ENCODE measurements around the gene NALCN.

DNA sequence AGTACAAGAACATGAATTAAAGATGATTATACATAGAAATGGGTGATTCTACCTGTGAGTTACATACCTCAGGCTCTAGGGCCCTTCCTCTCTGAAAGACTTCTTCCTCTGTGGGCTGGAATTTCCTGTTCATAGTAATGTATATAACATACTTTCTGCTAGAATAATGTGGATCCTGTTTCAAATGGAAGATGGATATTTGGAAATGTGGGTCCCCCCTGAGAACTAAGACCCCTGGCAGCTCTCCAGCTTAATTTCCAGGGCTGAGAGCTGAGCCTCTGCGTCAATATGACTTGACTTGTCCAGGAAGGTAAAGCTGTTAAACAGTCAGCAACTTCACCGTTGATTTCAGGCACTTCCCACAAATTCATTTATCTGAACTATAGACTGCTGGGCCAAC, 296.3 kb downstream of the NALCN start:
- TF ChIP-seq, protein P1, sequence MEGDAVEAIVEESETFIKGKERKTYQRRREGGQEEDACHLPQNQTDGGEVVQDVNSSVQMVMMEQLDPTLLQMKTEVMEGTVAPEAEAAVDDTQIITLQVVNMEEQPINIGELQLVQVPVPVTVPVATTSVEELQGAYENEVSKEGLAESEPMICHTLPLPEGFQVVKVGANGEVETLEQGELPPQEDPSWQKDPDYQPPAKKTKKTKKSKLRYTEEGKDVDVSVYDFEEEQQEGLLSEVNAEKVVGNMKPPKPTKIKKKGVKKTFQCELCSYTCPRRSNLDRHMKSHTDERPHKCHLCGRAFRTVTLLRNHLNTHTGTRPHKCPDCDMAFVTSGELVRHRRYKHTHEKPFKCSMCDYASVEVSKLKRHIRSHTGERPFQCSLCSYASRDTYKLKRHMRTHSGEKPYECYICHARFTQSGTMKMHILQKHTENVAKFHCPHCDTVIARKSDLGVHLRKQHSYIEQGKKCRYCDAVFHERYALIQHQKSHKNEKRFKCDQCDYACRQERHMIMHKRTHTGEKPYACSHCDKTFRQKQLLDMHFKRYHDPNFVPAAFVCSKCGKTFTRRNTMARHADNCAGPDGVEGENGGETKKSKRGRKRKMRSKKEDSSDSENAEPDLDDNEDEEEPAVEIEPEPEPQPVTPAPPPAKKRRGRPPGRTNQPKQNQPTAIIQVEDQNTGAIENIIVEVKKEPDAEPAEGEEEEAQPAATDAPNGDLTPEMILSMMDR (conservative IDR thresholded peaks at IDR 0.05; ENCODE audit: low read depth in 2 of 2): no peak
- no peak for TF ChIP-seq REST (IDR thresholded peaks at IDR 0.05; ENCODE audit: unreplicated experiment)
- no peak for TF ChIP-seq POLR2AphosphoS5 (IDR thresholded peaks at IDR 0.05; ENCODE audit: low read depth)
- TF ChIP-seq EZH2phosphoT487 (IDR thresholded peaks at IDR 0.05; ENCODE audit: unreplicated experiment): no peak
- no peak for TF ChIP-seq CREB1 (CRISPR knock-in tag; IDR thresholded peaks at IDR 0.05; ENCODE audit: low read depth)
- TF ChIP-seq EZH2 (IDR thresholded peaks at IDR 0.05; ENCODE audit: low read depth, unreplicated experiment): no peak
- TF ChIP-seq JUNB (IDR thresholded peaks at IDR 0.05; ENCODE audit: unreplicated experiment): no peak
- no peak for TF ChIP-seq ZNF462 (CRISPR knock-in tag; IDR thresholded peaks at IDR 0.05)
- TF ChIP-seq ZNF114 (CRISPR knock-in tag; IDR thresholded peaks at IDR 0.05): no peak
- no peak for TF ChIP-seq STAT1 (IDR thresholded peaks at IDR 0.05; ENCODE audit: unreplicated experiment)
- TF ChIP-seq ETS1 (IDR thresholded peaks at IDR 0.05): peak; percentile 63
- no peak for TF ChIP-seq ZNF331 (CRISPR knock-in tag; IDR thresholded peaks at IDR 0.05; ENCODE audit: low read depth)
